HG02970 (cell line): ENCODE results near the gene TNIP2.
A peak's percentile ranks its signal among the peaks of the same experiment; 100 is the strongest.

Source experiments
- ATAC-seq: cut with Tn5 transposase; IDR thresholded peaks from one replicate; pipeline ENCODE4 v1.9.1; 2021; ENCODE audit warnings: mild to moderate bottlenecking, moderate library complexity, moderate number of reproducible peaks; ENCODE audit not compliant: unreplicated experiment, low FRiP score

The TNIP2 gene

GRCh38 chr4:2794486-2795299 lies 38.6 kb upstream of the TNIP2 start:
- no peak for ATAC-seq

- no peak for ATAC-seq
These were observed 37.7 kb upstream of the TNIP2 start for GRCh38 chr4:2793586-2794485.

DNA sequence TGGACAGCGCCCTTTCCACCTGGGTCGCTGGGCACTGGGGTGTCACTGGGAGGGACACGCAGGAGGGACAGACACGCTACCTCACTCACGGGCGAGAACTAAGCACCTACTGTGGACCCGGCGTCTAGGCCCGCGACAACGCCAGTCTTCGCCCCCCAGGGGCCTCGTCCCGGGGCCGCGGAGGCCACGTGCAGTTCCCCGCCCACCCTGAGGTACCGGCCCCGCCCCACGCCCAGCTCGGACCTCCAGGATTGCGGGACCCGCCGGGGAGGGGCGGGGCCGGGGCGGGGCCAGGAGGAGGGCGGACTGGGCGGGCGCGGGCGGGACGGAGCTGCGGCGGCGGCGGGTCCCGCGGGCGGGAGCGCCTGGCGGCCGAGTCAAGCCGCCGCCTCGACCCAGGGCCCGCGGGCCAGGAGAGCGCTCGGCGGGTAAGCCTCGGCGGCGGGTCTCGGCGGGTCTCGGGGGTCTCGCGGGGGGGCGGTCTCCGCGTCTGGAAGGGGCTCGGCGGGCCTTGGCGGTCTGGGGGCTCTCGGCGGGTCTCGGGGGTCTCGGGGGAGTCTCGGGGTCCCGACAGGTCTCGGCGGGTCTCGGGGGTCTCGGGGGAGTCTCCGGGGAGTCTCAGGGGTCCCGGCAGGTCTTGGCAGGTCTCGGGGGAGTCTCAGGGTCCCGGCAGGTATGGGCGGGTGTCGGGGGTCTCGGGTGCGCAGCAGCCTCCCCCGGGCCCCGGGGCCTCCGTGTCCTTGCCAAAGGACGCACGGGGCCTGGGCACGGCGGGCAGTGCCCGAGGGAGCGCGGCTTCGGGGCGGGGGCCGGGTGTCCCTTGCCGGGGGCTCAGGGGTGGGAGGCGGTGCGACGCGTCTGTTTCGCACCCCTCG lies 36.8 kb upstream of the TNIP2 start, which contains the start of gene SH3BP2:
SH3BP2 (plus strand) TSS at position 375 of the 875 bp plus-strand sequence. CDS start 27,533 bp downstream, outside the sequence.
- no peak for ATAC-seq

- no peak for ATAC-seq
These were observed 36.2 kb upstream of the TNIP2 start for GRCh38 chr4:2792396-2792710.

DNA sequence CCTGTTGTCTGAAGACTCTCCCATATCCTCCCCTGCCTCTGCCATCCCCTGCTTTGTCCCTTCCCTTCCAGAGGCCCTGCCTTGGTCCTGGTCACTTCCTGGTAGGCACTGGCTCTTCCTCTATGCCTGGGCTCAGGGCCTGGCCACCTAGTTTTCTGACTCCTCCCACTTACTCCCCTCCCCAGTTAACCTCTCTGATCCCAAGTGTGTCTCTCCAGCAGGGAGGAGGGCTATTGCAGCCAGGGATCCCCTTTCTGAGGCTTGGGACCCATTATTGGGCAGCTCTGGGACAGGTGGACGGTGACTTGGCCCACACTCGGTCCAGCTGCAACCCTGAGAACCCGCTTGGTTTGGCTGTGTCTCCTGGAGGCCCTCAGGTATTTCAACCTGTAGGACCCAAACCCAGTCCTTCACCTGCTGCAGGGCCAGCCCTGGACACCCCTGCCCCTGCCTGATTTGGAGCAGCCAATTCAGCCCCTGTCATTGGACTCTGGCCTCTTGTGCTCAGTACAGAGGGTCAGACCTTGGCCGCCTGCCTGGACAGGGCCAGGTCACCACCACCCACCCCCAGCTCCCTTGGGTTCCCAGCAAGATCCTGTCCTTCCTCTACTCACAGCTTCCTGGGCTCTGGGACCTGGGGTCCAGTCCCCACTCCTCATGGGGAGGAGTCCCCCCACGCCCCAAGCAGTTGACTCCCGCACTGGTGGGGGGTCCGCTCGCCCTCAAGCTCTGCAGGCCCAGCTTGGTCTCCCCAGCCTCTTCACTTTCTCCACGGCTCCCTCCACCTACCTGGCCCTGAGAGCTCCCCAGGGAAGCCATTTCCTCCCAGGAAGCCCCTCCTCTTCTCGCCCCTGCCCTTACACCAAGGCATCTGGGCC lies 35.6 kb upstream of the TNIP2 start:
- no peak for ATAC-seq

GRCh38 chr4:2790583-2791517 lies 34.7 kb upstream of the TNIP2 start:
- ATAC-seq, result no peak

DNA sequence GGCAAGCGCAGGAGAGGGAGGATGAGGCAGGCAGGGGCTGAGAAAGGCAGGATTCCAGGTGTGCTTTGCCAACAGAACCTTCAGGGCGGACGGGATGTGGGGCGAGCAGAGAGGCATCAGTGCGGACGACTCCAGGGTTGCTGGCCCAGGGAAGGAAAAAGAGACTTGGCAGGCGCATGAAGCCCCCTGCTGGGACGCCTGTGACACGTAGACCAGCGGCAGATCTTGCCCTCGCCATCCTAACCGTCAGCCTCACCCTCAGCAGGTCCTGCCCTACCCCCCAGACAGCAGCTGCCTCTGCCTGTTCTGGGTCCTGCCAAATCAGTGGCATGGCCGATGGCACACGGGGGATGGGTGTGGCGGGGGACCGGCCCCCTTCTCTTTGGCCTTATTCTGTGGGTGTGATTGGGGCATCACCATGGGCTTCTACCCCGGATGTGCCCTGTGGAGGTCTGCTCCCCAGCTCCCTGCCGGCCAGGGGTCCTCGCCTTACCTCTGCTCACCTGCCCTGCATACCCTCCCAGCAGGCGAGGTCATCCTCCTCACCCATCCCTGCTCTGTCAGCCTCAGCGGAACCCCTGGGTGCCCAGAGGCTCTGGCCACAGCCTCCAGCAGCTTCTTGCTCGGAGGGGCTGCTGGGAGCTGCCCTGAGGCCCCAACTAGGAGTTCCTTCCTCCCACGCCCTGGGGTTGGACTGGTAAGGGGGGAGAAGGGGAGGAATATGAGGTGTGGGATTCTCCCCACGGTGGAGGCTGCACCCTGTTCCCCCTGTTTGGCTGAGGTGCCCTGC lies 33.9 kb upstream of the TNIP2 start:
- no peak for ATAC-seq

- ATAC-seq, result no peak
These were observed 33.2 kb upstream of the TNIP2 start for GRCh38 chr4:2789351-2789750.

- no peak for ATAC-seq
These were observed 32.5 kb upstream of the TNIP2 start for GRCh38 chr4:2788532-2789103.

DNA sequence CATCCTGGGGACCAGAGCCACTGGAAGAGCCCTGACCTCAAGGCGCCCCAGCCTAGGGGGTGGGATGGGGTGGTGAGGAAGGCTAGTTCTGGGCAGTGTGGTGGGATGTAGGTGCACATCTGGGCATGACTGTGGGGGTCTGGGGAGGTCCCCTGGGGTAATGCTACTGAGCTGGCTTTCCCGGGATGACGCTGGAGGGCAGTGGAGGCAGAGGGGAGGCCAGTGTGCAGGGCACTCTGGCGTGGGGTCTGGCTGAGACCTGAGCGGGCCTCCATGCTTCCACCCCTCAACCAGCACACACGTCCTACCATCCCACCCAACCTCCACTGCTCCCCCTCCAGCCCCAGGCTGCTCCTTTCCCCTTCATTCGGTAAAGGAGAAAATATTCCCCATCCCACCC lies 32.0 kb upstream of the TNIP2 start:
- no peak for ATAC-seq

- peak; percentile 53 for ATAC-seq
These were observed 31.3 kb upstream of the TNIP2 start for GRCh38 chr4:2787230-2788100.

- no peak for ATAC-seq
These were observed 30.7 kb upstream of the TNIP2 start for GRCh38 chr4:2786794-2787229.

GRCh38 chr4:2786152-2786671 lies 30.1 kb upstream of the TNIP2 start:
- no peak for ATAC-seq

GRCh38 chr4:2785613-2786012 lies 29.5 kb upstream of the TNIP2 start:
- ATAC-seq, result no peak

DNA sequence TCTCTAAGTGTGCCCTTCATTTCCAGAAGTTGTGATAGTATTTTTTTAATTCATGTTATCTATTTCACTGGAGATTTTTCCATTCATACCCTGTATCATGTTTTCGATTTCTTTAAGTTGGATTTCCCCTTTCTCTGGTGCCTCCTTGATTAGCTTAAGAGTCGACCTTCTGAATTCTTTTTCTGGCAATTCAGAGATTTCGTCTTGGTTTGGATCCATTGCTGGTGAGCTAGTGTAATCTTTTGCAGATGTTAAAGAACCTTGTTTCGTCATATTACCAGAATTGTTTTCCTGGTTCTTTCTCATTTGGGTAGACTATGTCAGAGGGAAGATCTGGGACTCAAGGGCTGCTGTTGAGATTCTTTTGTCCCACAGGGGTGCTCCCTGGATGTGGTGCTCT lies 27.7 kb upstream of the TNIP2 start:
- no peak for ATAC-seq

DNA sequence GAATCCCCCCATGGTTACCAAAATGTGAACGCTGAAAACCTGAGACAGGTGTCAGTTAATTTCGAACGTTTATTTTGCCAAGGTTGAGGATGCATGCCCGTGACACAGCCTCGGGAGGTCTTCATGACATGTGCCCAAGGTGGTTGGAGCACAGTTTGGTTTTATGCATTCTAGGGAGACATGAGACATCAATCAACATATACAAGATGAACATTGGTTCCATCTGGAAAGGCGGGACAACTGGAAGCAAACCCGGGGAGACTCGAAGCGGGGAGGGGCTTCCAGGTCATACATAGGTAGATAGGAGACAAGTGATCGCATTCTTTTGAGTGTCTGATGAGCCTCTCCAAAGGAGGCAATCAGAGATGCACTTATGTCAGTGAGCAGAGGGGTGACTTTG lies 25.8 kb upstream of the TNIP2 start:
- no peak for ATAC-seq
